Suprapubic skin (tissue), 4 donors: Measurements from ENCODE around the gene L1CAM. TPM values are rescaled to one million over a fixed set of nuclear protein-coding genes. Genes with fewer than 3 reads are reported as not detected.

Source experiments
- DNase-seq, 2 donors: peaks; one replicate each; pipeline ENCODE4 v3.0.0-alpha.2; 2019; ENCODE audit warnings: low spot score in 2 of 2
- H3K27ac ChIP-seq: fragments of 200-600 bp; sonication (generic); one replicate; pipeline ENCODE4 v1.5.1; 2019
- H3K27me3 ChIP-seq: fragments of 200-600 bp; sonication (generic); one replicate; pipeline ENCODE4 v1.5.1; 2019
- H3K36me3 ChIP-seq: fragments of 200-600 bp; sonication (generic); one replicate; pipeline ENCODE4 v1.5.1; 2019
- H3K4me1 ChIP-seq: fragments of 200-600 bp; sonication (generic); one replicate; pipeline ENCODE4 v1.5.1; 2019
- H3K4me3 ChIP-seq: fragments of 200-600 bp; sonication (generic); one replicate; pipeline ENCODE4 v1.5.1; 2019; ENCODE audit warnings: mild to moderate bottlenecking
- H3K9me3 ChIP-seq: fragments of 200-600 bp; sonication (generic); one replicate; pipeline ENCODE4 v1.5.1; 2019
- CTCF ChIP-seq, 2 donors: fragments of 200-600 bp in 1 of 2; fragments of 450-650 bp in 1 of 2; sonication (generic) in 1 of 2; IDR thresholded peaks; one replicate each; pipeline ENCODE4 v1.5.1; 2016 to 2019; ENCODE audit warnings: antibody characterized with exemption in 2 of 2, mild to moderate bottlenecking in 1 of 2, moderate library complexity in 1 of 2
- EP300 ChIP-seq: sonication (generic); formaldehyde crosslinking; IDR thresholded peaks from one replicate; pipeline ENCODE4 v1.6.1; 2017; ENCODE audit warnings: antibody characterized with exemption
- POLR2A ChIP-seq, 2 donors: fragments of 450-650 bp; IDR thresholded peaks; one replicate each; pipeline ENCODE4 v1.6.1; 2017; ENCODE audit warnings: antibody characterized with exemption in 2 of 2, mild to moderate bottlenecking in 2 of 2, moderate library complexity in 2 of 2
- POLR2AphosphoS5 ChIP-seq, 3 donors: sonication (generic); formaldehyde crosslinking; IDR thresholded peaks; one replicate each; pipeline ENCODE4 v1.6.1; 2017; ENCODE audit warnings: antibody characterized with exemption in 3 of 3
- WGBS: methylation state at CpG from one replicate; pipeline ENCODE4 v1.1.5; 2018; 5-methylcytosine and 5-hydroxymethylcytosine counted together
- total RNA-seq, 4 donors: library from RNA; depleted of rRNA; stranded (reverse); fragments of >200 nt; gene quantifications; one replicate each; pipeline ENCODE4 v1.1.0, GENCODE V29; 2016

Gene L1CAM
- total RNA-seq, 4 donors from 2014 or later = 4.1 to 10.4 (median 8.5) TPM

DNA sequence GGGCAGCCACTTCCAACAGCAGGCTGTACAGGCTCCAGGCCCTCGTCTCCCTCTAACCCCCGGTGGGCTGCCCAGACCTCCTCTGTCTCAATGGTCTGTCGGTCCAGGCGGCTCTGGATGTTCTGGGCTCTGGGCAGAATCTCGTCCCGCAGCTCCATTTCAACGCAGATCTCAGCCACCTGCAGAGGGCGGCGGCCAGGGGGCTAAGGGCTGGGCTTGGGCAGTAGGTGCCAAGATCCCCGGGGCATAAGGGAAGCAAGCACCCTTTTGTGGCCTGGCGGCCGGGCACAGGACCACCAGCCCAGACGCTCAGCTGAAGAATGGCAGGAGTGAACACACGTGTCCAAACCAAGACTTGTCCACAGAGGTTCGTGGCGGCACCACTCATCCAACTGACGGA is 27.7 kb upstream of the L1CAM start:
- no peak for DNase-seq
- TF ChIP-seq POLR2AphosphoS5 (IDR thresholded peaks at IDR 0.05) = no peak
- TF ChIP-seq CTCF (IDR thresholded peaks at IDR 0.05) = no peak
- TF ChIP-seq EP300 = no peak
- no peak for TF ChIP-seq POLR2A (IDR thresholded peaks at IDR 0.05)
- WGBS = 87% methylated on average over 8 of the region's 17 CpGs

DNA sequence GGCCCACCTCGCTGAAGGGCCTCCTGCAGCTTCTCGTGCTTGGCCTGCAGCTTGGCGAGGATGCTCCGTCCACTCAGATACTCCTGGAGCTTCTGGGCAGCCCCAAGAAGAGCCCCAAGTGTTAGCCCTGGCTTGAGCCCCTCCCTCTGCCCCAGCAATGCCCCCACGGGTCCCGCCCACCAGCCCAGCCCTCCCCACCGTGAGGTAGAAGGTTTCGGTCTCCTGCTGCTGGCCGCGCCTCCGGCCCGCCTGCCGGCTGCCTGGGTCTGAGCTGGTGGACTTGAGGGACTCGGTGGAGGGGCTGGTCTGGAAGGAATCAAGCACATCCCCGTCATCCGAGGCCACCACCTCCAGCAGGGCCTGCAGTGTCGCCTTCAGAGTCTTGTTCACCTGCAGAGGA is 27.2 kb upstream of the L1CAM start:
- no peaks in the 10 kb centered on the region for H3K27me3 ChIP-seq
- no peak for DNase-seq

More for the DNA sequence above, 27.7 kb upstream of the L1CAM start:
- Histone ChIP-seq H3K27me3 (no peaks in the 10 kb centered on the region), H3K4me1 (no peaks in the 10 kb centered on the region), H3K27ac (no peak overlapping the region), H3K9me3 (no peaks in the 10 kb centered on the region), H3K36me3 (no peaks in the 10 kb centered on the region), H3K4me3 (no peak overlapping the region)

GRCh38 chrX:153911798-153912197 is 25.8 kb upstream of the L1CAM start:
- H3K4me1 ChIP-seq = no peaks in the 10 kb centered on the region
- TF ChIP-seq EP300 (no peak), POLR2AphosphoS5 (IDR thresholded peaks at IDR 0.05) (no peak)
- no peak for DNase-seq
- H3K36me3 ChIP-seq = no peaks in the 10 kb centered on the region
- WGBS = 80% methylated on average over 6 of the region's 6 CpGs
- H3K4me3 ChIP-seq = no peak overlapping the region
- H3K27ac ChIP-seq = no peak overlapping the region
- H3K9me3 ChIP-seq = no peaks in the 10 kb centered on the region
- no peaks in the 10 kb centered on the region for H3K27me3 ChIP-seq

More for the DNA sequence above, 27.2 kb upstream of the L1CAM start:
- 85% methylated on average over 12 of the region's 17 CpGs for WGBS
- H3K27ac ChIP-seq = no peak overlapping the region
- no peak overlapping the region for H3K4me3 ChIP-seq
- no peaks in the 10 kb centered on the region for H3K4me1 ChIP-seq
- H3K36me3 ChIP-seq = no peaks in the 10 kb centered on the region
- no peak for TF ChIP-seq EP300
- no peak for TF ChIP-seq CTCF (IDR thresholded peaks at IDR 0.05)
- TF ChIP-seq POLR2A (IDR thresholded peaks at IDR 0.05) = no peak
- TF ChIP-seq POLR2AphosphoS5 (IDR thresholded peaks at IDR 0.05) = no peak
- H3K9me3 ChIP-seq = no peaks in the 10 kb centered on the region

DNA sequence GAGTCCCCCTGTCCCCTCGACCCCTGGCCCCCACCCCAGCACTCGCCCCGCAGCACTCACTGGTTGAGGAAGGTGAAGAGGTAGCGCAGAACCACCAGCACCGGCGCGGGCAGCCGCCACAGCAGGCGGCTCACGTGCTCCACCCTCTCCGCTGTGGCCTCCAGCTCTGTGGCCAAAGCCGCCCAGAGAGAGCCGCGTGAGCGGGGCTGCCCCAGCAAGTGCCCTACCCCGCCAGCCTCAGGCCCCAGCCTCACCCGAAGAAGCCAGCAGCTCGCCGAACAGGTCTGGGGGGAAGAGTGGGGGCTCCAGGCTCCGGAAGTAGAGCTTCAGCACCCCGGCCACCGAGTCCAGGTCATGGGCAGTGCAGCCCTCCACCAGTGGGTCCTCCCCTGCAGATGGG is 24.5 kb upstream of the L1CAM start:
- no peak for TF ChIP-seq POLR2A (IDR thresholded peaks at IDR 0.05)
- no peak for TF ChIP-seq POLR2AphosphoS5 (IDR thresholded peaks at IDR 0.05)
- TF ChIP-seq EP300 = no peak
- no peak for TF ChIP-seq CTCF (IDR thresholded peaks at IDR 0.05)
- Histone ChIP-seq H3K27me3 (no peaks in the 10 kb centered on the region), H3K4me3 (no peak overlapping the region), H3K9me3 (no peaks in the 10 kb centered on the region), H3K4me1 (no peaks in the 10 kb centered on the region), H3K27ac (no peak overlapping the region), H3K36me3 (no peaks in the 10 kb centered on the region)
- DNase-seq = no peak
- WGBS = no CpG with 5 or more reads among the region's 22 CpGs

- Histone ChIP-seq H3K27ac (no peak overlapping the region), H3K36me3 (no peaks in the 10 kb centered on the region), H3K9me3 (no peaks in the 10 kb centered on the region), H3K27me3 (no peaks in the 10 kb centered on the region), H3K4me1 (no peaks in the 10 kb centered on the region), H3K4me3 (no peak overlapping the region)
- 80% methylated on average over 5 of the region's 25 CpGs for WGBS
- no peak for DNase-seq
- TF ChIP-seq EP300 (no peak), POLR2A (IDR thresholded peaks at IDR 0.05) (no peak), POLR2AphosphoS5 (IDR thresholded peaks at IDR 0.05) (no peak), CTCF (IDR thresholded peaks at IDR 0.05) (no peak)
These were observed 24.0 kb upstream of the L1CAM start for GRCh38 chrX:153909980-153910360.
